Measurements from ENCODE around the gene TNPO1.
A peak's percentile ranks its signal among the peaks of the same experiment; 100 is the strongest.
"Not testable (repeated sequence)": the region's sequence is repeated elsewhere in the genome, so short reads cannot be mapped to it uniquely, and the experiment has no call there.

TNPO1 gene

GRCh38 chr5:72925336-72926010 is 109.0 kb downstream of the TNPO1 start:
- DNase-seq (ENCODE audit: extremely low read depth in 1 of 2, low read depth in 1 of 2), result no peak

DNA sequence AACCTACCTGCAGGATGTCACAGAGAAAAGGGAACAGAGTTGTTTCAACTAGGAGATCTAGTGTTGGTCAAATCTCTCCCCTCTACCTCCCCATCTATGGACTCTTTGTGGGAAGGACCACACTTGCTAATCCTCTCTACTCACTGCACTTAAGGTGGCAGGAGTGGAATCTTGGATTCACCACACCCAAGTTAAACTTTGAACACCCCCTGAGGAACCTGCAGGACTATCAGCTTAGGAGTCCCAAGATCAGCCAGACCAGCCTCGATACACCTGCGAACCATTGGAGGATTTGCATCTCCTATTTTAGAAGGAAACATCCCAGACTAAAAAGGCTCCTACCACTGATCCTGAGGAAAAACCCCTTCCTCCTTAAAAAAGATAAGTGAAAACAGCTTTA is 116.2 kb downstream of the TNPO1 start:
- DNase-seq (ENCODE audit: extremely low read depth in 1 of 2, low read depth in 1 of 2), result not testable (repeated sequence)

DNA sequence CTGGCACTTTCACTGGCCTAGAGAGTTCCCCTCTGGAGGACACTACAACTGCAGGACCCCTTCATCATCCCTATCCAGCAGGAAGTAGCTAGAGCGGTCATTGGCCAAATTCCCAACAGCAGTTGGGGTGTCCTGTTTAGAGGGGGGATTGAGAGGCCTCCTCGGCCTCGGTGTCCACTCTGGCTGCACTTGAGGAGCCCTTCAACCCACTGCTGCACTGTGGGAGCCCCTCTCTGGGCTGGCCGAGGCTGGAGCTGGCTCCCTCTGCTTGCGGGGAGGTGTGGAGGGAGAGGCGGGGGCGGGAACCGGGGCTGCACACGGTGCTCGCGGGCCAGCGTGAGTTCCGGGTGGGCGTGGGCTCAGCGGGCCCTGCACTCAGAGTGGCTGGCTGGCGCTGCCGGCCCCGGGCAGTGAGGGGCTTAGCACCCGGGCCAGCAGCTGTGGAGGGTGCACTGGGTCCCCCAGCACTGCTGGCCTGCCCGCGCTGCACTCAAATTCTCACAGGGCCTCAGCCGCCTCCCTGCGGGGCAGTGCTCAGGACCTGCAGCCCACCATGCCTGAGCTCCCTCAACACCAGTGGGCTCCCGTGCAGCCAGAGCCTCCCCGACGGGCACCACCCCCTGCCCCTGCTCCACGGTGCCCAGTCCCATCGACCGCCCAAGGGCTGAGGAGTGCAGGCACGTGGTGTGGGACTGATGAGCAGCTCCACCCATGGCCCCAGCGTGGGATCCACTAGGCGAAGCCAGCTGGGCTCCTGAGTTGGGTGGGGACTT is 118.7 kb downstream of the TNPO1 start:
- DNase-seq (ENCODE audit: extremely low read depth in 1 of 2, low read depth in 1 of 2), result not testable (repeated sequence)

DNA sequence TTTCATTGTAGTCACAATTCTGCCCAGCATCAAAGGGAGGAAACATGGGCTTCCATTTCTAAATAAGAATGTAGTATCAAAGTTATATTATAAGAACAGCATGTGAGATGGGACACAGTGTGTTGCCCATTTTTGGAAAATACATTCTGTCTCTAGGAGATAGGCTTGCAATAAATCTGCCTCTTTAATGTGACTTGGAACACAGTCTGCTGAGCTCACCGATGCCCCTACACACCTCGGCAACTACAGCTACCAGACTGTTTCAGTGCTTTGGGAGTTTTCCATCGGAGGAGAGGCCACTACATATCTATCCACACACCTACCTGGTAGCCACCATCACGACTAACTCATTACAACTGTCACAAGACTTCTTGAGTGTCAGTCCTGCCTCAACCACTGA is 120.4 kb downstream of the TNPO1 start:
- DNase-seq (ENCODE audit: extremely low read depth in 1 of 2, low read depth in 1 of 2), result no peak

- DNase-seq (ENCODE audit: extremely low read depth in 1 of 2, low read depth in 1 of 2), result no peak
Observed at GRCh38 chr5:72937517-72938061, 121.1 kb downstream of the TNPO1 start.

DNA sequence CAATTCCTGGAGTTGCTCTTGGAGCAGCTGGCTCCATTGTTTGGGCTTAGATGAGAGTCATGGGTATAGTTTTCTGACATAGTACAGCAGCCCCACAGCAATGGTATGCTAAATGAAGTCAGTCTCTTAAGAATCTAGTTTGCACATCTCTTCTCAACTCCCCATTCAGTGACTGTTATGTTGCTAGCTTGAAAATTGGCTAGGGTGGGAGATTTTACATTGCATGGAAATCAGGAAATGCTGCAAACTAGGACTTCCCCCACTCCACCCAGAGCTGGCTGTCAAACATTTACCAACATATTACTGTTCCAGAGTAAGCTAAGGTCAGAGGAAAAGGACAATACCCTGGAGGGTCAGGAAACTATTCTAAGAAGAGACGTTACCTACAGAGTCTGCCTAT is 121.7 kb downstream of the TNPO1 start:
- DNase-seq (ENCODE audit: extremely low read depth in 1 of 2, low read depth in 1 of 2), result no peak

DNA sequence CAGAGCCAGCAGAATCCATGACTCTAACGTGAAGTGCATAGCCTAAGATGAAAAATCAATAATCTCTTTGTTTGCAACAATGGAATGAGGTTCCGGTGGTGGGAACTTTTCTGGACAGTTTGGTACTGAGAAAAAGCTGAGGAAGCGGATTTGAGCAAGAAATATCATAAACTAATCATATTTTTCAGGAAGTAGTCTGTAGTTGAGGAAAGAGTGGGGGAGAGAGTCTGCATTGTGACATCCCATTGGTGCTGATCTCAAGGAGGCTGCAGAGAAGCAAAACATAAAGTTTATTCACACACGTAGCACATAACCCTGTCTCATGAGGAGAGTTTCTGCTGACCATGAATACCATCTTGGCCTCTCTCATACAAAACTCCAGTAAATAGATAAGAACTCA is 123.6 kb downstream of the TNPO1 start:
- no peak for DNase-seq (ENCODE audit: extremely low read depth in 1 of 2, low read depth in 1 of 2)

GRCh38 chr5:72943307-72943706 is 126.8 kb downstream of the TNPO1 start:
- DNase-seq (ENCODE audit: extremely low read depth in 1 of 2, low read depth in 1 of 2), result no peak

DNA sequence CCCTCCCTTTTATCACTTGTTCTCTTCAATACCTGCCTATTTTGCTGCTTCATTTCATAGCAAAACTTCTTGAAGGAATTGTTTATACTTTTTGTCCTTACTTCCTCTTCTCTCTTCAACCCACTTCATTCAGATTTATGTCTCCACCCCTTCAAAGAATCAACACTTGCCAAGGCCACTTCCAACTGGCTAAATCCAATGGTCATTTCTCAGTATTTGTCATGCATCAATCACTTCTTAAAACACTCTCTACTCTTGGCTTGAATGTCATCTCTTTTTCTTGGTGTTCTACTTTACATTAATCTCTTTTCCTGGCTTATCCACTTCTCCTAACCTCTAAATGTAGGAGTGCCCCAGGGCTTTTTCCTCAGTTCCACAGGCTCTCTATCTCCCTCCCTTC is 131.0 kb downstream of the TNPO1 start:
- no peak for DNase-seq (ENCODE audit: extremely low read depth in 1 of 2, low read depth in 1 of 2)

DNA sequence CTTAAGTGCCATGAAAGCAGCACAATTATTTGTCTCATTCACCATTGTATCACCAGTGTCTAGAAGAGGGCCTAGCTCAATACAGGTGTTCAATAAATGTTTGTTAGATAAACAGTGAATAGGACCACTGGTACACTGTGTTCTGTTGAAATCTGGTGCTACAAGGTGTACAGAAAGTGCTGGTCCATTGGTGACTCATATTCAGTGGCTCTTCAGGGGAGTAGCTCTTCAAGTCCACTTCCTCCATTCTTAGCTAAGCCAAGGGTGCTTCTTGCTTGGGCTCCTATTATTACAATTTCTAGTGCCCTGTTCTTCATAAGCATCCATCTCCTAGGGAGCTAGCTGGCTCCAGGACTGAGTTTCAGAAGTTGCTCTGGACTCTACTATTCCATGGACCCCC is 133.0 kb downstream of the TNPO1 start:
- no peak for DNase-seq (ENCODE audit: extremely low read depth in 1 of 2, low read depth in 1 of 2)

DNA sequence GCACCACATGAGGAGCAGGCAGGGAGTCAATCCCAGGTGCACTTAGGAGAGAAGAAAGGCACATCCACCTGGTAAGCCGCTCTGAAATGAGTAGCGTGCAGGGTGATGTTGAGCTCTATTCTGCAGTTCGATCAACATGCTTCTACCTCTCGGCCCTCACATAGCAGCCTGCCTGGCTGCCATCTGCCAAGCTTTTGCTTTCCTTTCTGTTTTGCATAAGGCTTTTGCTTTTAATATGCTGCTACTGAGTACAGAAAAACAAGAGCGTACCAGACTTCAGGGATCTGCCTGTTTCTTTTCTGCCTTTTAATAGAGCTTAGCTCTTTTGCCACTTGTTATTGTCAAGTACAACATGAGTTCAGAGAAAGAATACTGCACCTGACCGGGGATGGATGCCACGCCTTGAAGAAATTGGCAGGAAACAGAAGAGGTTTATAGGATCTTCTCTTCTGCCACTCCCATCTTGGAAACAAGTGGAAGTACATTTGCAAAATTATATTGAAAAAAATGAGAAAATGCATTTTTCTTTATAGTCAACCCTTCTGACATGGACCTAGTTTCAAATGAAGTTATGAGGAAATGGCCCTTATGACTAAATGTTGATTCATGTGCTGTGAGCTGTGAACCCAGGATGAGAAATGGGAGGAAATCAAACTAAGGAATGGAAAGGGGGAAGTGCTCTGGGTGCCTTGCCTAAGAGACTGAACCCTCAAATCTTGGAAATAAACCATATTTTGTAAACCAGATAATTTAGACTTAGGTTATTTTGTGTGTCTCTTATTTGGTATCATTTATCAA is 135.4 kb downstream of the TNPO1 start:
- no peak for DNase-seq (ENCODE audit: extremely low read depth in 1 of 2, low read depth in 1 of 2)

DNA sequence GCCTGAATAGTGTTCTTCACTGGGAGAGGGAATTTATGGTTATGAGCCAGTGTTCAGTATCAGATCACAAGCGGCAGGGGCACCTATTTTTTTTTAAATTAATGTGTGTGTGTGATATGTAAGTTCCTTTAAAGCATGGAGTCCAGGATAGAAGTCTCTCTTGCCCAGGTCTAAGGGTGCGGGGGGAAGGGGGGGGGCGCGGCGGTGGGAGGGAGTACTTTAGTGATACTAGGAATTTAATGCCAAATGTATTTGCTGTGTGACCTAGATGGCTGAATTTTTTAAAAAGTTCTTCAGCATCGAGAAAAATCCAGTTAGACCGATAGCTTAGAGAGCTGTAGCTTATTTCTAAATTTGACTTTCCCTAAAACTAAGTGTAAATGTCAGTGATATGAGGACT is 137.9 kb downstream of the TNPO1 start:
- no peak for DNase-seq (ENCODE audit: extremely low read depth in 1 of 2, low read depth in 1 of 2)

DNA sequence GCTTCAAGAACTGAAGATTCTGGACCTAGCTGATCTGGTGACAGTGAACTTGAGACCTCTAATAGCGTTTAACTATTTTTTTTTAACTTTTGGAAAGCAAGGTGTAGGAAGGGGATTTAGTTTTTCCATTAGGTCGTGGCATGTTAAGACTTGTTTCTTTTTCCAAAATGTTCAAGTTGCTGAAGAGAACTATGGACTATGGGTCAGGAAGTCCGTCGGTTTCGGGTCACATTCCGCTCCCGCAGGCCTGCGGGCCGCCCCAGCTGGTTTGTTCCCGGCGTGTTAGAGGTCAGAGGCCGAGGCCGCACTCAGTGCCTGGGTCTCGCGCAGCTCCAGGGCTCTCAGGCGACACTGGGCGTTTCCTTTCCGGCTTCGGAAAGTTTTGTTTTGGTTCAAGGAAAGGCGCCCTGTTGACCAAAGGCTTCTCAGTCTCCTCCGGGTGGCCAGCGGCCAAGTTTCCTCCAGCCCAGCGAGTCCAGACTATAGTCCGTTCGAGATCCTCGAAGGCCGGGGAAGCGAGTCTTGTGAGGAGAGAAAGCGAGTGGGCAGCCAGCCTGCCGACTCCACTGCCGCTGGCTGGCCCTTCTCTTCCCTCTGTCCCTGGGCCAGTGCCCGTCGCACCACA is 138.8 kb downstream of the TNPO1 start:
- DNase-seq (ENCODE audit: extremely low read depth in 1 of 2, low read depth in 1 of 2), result no peak

- peak; percentile 88 to 98 for DNase-seq (ENCODE audit: extremely low read depth in 1 of 2, low read depth in 1 of 2)
Observed at GRCh38 chr5:72955768-72956323, 139.4 kb downstream of the TNPO1 start, which contains the start of gene FCHO2. Gene FCHO2, plus strand, starts transcription at chr5:72956041. Its CDS starts 56 bp downstream, at chr5:72956097.

DNA sequence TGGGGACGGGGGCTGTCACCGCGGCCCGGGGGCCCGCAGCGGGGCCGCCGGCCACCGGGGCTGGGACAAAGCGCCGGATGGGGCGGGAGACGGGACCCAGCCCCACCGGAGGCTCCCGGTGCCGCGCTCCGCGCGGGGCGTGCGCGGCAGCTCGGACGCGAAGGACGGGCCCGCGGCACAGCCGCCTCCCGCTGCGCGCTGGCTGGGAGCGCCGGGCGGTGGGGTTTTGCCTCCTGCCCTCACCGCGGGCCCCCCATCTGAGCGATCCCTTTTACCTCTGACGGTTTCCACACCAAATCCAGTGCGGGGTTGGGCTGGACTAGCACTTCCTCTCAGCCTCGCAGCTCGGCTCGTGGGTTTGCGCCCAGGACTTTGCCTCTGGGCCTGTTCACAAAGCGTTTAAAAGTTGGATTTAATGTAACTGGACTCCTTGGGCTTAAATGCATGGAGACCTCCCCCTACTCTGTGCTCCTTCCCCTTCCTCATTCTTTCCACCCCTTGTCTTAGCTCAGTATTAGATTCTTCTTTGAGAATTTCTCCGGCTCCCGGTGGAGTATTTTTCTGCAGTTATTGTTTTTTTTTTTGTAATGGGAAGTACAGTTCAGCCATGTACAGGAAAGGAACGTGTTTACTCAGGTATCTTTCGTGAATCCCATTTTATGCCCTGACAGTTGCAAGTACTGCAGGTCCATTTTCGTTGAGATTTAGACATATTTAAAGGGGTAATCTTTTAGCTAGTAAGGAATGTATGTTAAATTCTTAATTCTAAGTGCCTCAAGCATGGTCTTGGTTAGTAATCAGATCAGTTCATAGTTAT is 140.1 kb downstream of the TNPO1 start:
- DNase-seq (ENCODE audit: extremely low read depth in 1 of 2, low read depth in 1 of 2), result peak in 1 of 2 donors; percentile 1

DNA sequence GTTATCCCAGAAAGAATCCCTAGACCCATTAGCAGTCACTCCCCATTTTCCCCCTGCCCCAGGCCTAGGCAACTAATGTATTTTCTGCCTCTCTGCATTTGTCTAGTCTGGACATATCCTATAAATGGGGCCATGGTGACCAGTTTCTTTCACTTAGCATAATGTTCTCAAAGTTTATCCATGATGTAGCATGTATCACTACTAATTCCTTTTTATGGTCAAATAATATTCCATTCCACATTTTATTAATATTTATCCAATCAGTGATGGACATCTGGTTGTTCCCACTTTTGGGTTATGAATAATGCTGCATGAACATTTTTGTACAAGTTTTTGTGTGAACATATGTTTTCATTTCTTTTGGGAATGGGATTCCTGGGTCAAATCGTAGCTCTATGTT is 140.9 kb downstream of the TNPO1 start:
- no peak for DNase-seq (ENCODE audit: extremely low read depth in 1 of 2, low read depth in 1 of 2)

DNA sequence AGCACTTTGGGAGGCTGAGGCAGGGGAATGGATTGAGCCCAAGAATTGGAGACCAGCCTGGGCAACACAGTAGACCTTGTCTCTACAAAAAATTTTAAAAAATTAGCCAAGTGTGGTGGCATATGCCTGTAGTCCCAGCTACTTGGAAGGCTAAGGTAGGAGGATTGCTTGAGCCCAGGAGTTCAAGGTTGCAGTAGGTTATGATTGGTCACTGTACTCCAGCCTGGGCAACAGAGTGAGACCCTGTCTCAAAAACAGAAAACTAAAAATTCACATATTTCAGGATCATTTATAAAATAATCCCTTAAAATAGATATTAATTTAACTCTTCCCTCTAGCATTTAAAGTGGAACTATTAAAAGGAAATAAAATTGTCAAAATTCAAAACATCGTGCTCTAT is 142.8 kb downstream of the TNPO1 start:
- no peak for DNase-seq (ENCODE audit: extremely low read depth in 1 of 2, low read depth in 1 of 2)
